GM23338 (cell line): ENCODE results near the gene TOR2A. TPM values are rescaled to one million over a fixed set of nuclear protein-coding genes. Genes with fewer than 3 reads are reported as not detected.

Source experiments
- ATAC-seq: fragments of 200-7000 bp; cut with Tn5 transposase; 3 replicates; pipeline ENCODE4 v1.9.1; 2020
- DNase-seq: peaks from one replicate; pipeline ENCODE4 v3.0.0-alpha.2; 2015; ENCODE audit warnings: low spot score
- H2AFZ ChIP-seq: fragments of 200-600 bp; sonication (generic); 2 replicates; pipeline ENCODE4 v1.8.0; 2016; ENCODE audit warnings: antibody characterized with exemption, mild to moderate bottlenecking, moderate library complexity
- H3F3A ChIP-seq: fragments of 200-600 bp; sonication (generic); replicated peaks from 2 replicates; pipeline ENCODE4 v1.8.0; 2017; ENCODE audit warnings: antibody characterized with exemption, mixed run types, low read depth
- H3K27ac ChIP-seq: fragments of 200-600 bp; sonication (generic); 2 replicates; pipeline ENCODE4 v1.6.1; 2016; ENCODE audit warnings: low read depth
- H3K27me3 ChIP-seq: fragments of 200-600 bp; sonication (generic); 2 replicates; pipeline ENCODE4 v1.8.0; 2016; ENCODE audit warnings: mild to moderate bottlenecking, mixed run types, moderate library complexity; ENCODE audit not compliant: insufficient read depth
- H3K36me3 ChIP-seq: fragments of 200-600 bp; sonication (generic); 2 replicates; pipeline ENCODE4 v1.8.0; 2016; ENCODE audit warnings: mild to moderate bottlenecking; ENCODE audit not compliant: insufficient read depth
- H3K4me1 ChIP-seq: fragments of 200-600 bp; sonication (generic); 2 replicates; pipeline ENCODE4 v1.8.0; 2016; ENCODE audit warnings: mild to moderate bottlenecking, moderate library complexity; ENCODE audit not compliant: insufficient read depth
- H3K4me2 ChIP-seq: fragments of 200-600 bp; sonication (generic); 2 replicates; pipeline ENCODE4 v1.7.1; 2017; ENCODE audit warnings: mixed run types
- H3K4me3 ChIP-seq: fragments of 200-600 bp; sonication (generic); 2 replicates; pipeline ENCODE4 v1.6.1; 2016; ENCODE audit warnings: mixed run types
- H3K79me2 ChIP-seq: fragments of 200-600 bp; sonication (generic); replicated peaks from 2 replicates; pipeline ENCODE4 v1.8.0; 2017; ENCODE audit warnings: mild to moderate bottlenecking; ENCODE audit not compliant: insufficient read depth
- H3K9me2 ChIP-seq: fragments of 200-600 bp; sonication (generic); 2 replicates; pipeline ENCODE4 v1.8.0; 2017; ENCODE audit not compliant: insufficient read depth
- H4K20me1 ChIP-seq: fragments of 200-600 bp; sonication (generic); replicated peaks from 2 replicates; pipeline ENCODE4 v1.8.0; 2017; ENCODE audit warnings: mild to moderate bottlenecking; ENCODE audit not compliant: insufficient read depth
- H3K27ac Mint-ChIP-seq: 2 replicates; pipeline ENCODE4 v1.8.0; 2020; ENCODE audit warnings: inconsistent platforms, mild to moderate bottlenecking, moderate library complexity, mixed read lengths
- H3K27me3 Mint-ChIP-seq: 3 replicates; pipeline ENCODE4 v1.8.0; 2022; ENCODE audit warnings: low read depth, mild to moderate bottlenecking, moderate library complexity, mixed read lengths, inconsistent platforms; ENCODE audit not compliant: insufficient read depth, poor library complexity
- H3K36me3 Mint-ChIP-seq: 3 replicates; pipeline ENCODE4 v1.8.0; 2021; ENCODE audit warnings: low read depth, mild to moderate bottlenecking, inconsistent platforms, moderate library complexity, mixed read lengths
- H3K4me1 Mint-ChIP-seq: 3 replicates; pipeline ENCODE4 v1.8.0; 2020; ENCODE audit warnings: mild to moderate bottlenecking, inconsistent platforms, mixed read lengths
- H3K4me3 Mint-ChIP-seq: 3 replicates; pipeline ENCODE4 v1.8.0; 2021; ENCODE audit warnings: moderate library complexity, mild to moderate bottlenecking, inconsistent platforms, mixed read lengths
- H3K9me3 Mint-ChIP-seq: 3 replicates; pipeline ENCODE4 v1.8.0; 2020; ENCODE audit warnings: moderate library complexity, mild to moderate bottlenecking, inconsistent platforms, mixed read lengths
- CREB1 ChIP-seq: fragments of 250-450 bp; sonication (Bioruptor Pico); IDR thresholded peaks from 2 replicates; pipeline ENCODE4 v1.5.0; 2020; ENCODE audit warnings: low read depth, mild to moderate bottlenecking, moderate library complexity
- POLR2AphosphoS5 ChIP-seq: IDR thresholded peaks from 2 replicates; pipeline ENCODE4 v1.6.1; 2016; ENCODE audit warnings: antibody characterized with exemption, low read depth
- long read RNA-seq: library from polyadenylated mRNA; unstranded; transcript quantifications from one replicate; pipeline ENCODE4 v2.0.0, GENCODE V29; 2020; ENCODE audit not compliant: unreplicated experiment
- polyA plus RNA-seq: library from polyadenylated mRNA; unstranded; fragments of >200 nt; fragmentation: Nextera tagmentation; extraction: Ambion mirVana; gene quantifications from 2 replicates; pipeline ENCODE4 v1.2.1, GENCODE V29; 2016
- total RNA-seq: library from RNA; depleted of rRNA; stranded (reverse); fragments of >200 nt; shearing (Covaris generic); gene quantifications from 2 replicates; pipeline ENCODE4 v1.2.3, GENCODE V29; 2014; rRNA removed
- TF ChIP-seq, protein P1 (sequence below): IDR thresholded peaks from 2 replicates; pipeline ENCODE4 v1.6.1; 2016; ENCODE audit warnings: antibody characterized with exemption
- TF ChIP-seq, protein P2 (sequence below), 2 experiments: fragments of 200-600 bp in 1 of 2; sonication (generic) in 1 of 2; conservative IDR thresholded peaks; 2 replicates each; pipeline versions ENCODE4 v1.5.1 to v1.6.1; 2016 to 2017; ENCODE audit warnings: antibody characterized with exemption in 2 of 2, low read depth in 2 of 2, mild to moderate bottlenecking in 2 of 2, moderate library complexity in 1 of 2
- TF ChIP-seq, protein P3 (sequence below): IDR thresholded peaks from one replicate; pipeline ENCODE4 v1.6.1; 2018; ENCODE audit warnings: antibody characterized with exemption; ENCODE audit not compliant: unreplicated experiment

The TOR2A gene
- total RNA-seq (21.1 and 23.5 TPM in 2 replicates), polyA plus RNA-seq (14.4 TPM in 2 replicates)
- long read RNA-seq, transcript TOR2A-209 (4 exons, 933 nt): major isoform, 7 of 21 reads
- long read RNA-seq, transcript TOR2A-203 (5 exons, 1,523 nt): minor isoform, 6 of 21 reads
- long read RNA-seq, partial matches to known transcripts: 1 of 21 reads
- long read RNA-seq, other reads (novel, unspliced or antisense): 1 of 21 reads

DNA sequence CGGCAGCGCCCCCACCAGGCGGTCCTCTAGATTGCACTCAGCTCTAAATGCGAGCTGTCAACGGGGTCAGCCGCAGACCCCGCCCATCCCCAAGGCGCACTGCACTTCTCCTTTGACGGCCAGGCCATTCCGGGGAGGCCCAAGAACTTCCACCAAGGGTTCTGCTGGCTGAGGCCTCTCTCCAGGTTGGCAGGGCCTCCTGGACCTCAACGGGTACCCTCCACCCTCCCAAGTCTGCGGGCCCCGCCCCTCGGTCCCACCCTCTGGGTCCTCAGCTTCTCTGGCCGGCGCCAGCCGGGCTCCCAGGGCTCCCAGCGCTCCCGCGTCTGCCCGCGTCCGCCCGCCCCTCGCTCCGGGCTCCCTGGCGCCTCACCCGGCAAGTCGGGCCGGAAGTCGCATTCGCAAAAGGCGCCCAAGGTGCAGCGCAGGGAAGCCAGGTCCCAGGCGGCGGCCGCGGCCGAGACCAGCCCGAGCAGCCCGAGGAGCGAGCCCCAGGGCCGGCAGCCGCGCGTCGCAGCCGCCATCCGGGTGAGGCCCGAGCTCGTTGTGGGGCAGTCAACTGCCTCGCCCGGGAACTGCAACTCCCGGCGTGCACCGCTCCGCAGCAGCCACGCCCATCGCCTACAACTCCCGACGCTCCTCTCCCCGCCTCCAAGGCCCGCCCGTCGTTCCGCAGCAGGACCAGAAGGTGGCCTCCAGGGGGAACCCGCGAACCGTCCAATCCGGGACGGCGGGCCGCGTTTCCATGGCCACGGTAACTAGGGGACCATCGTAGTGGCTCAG is at the start of gene TOR2A:
TOR2A (minus strand) TSS at position 548 of the 783 bp plus-strand sequence; CDS start at position 524, 24 bp downstream.
- TF ChIP-seq, protein P1, sequence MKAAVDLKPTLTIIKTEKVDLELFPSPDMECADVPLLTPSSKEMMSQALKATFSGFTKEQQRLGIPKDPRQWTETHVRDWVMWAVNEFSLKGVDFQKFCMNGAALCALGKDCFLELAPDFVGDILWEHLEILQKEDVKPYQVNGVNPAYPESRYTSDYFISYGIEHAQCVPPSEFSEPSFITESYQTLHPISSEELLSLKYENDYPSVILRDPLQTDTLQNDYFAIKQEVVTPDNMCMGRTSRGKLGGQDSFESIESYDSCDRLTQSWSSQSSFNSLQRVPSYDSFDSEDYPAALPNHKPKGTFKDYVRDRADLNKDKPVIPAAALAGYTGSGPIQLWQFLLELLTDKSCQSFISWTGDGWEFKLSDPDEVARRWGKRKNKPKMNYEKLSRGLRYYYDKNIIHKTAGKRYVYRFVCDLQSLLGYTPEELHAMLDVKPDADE: peak; percentile 96
- TF ChIP-seq CREB1 (CRISPR knock-in tag) (peak; percentile 76), POLR2AphosphoS5 (peak; percentile 58; the same call in 1 of the 2 replicates)
- TF ChIP-seq, protein P2, sequence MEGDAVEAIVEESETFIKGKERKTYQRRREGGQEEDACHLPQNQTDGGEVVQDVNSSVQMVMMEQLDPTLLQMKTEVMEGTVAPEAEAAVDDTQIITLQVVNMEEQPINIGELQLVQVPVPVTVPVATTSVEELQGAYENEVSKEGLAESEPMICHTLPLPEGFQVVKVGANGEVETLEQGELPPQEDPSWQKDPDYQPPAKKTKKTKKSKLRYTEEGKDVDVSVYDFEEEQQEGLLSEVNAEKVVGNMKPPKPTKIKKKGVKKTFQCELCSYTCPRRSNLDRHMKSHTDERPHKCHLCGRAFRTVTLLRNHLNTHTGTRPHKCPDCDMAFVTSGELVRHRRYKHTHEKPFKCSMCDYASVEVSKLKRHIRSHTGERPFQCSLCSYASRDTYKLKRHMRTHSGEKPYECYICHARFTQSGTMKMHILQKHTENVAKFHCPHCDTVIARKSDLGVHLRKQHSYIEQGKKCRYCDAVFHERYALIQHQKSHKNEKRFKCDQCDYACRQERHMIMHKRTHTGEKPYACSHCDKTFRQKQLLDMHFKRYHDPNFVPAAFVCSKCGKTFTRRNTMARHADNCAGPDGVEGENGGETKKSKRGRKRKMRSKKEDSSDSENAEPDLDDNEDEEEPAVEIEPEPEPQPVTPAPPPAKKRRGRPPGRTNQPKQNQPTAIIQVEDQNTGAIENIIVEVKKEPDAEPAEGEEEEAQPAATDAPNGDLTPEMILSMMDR (conservative IDR thresholded peaks at IDR 0.05; ENCODE audit: low read depth in 2 of 2): peak; percentile 86 to 99
- TF ChIP-seq, protein P3, sequence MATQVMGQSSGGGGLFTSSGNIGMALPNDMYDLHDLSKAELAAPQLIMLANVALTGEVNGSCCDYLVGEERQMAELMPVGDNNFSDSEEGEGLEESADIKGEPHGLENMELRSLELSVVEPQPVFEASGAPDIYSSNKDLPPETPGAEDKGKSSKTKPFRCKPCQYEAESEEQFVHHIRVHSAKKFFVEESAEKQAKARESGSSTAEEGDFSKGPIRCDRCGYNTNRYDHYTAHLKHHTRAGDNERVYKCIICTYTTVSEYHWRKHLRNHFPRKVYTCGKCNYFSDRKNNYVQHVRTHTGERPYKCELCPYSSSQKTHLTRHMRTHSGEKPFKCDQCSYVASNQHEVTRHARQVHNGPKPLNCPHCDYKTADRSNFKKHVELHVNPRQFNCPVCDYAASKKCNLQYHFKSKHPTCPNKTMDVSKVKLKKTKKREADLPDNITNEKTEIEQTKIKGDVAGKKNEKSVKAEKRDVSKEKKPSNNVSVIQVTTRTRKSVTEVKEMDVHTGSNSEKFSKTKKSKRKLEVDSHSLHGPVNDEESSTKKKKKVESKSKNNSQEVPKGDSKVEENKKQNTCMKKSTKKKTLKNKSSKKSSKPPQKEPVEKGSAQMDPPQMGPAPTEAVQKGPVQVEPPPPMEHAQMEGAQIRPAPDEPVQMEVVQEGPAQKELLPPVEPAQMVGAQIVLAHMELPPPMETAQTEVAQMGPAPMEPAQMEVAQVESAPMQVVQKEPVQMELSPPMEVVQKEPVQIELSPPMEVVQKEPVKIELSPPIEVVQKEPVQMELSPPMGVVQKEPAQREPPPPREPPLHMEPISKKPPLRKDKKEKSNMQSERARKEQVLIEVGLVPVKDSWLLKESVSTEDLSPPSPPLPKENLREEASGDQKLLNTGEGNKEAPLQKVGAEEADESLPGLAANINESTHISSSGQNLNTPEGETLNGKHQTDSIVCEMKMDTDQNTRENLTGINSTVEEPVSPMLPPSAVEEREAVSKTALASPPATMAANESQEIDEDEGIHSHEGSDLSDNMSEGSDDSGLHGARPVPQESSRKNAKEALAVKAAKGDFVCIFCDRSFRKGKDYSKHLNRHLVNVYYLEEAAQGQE: no peak
- H2AFZ ChIP-seq: peak within 1 kb of the TSS; percentile 95
- no peak within 1 kb of the TSS for H3K27ac ChIP-seq

More for the DNA sequence above, at the start of gene TOR2A:
- no peak within 1 kb of the TSS for H3K27ac Mint-ChIP-seq
- no peaks in the 10 kb centered on the region for H3F3A ChIP-seq
- no peaks in the 10 kb centered on the region for H3K36me3 ChIP-seq
- peak within 1 kb of the TSS; percentile 81 for H3K4me3 Mint-ChIP-seq
- H3K36me3 Mint-ChIP-seq: no peaks in the 10 kb centered on the region
- H3K27me3 ChIP-seq: no peaks in the 10 kb centered on the region
- no peaks in the 10 kb centered on the region for H3K79me2 ChIP-seq
- peak within 1 kb of the TSS; percentile 91 for H3K4me2 ChIP-seq
- no peaks in the 10 kb centered on the region for H4K20me1 ChIP-seq
- peaks cover 11% of the 10 kb centered on the region for H3K4me1 Mint-ChIP-seq
- H3K9me2 ChIP-seq: no peaks in the 10 kb centered on the region
- H3K4me3 ChIP-seq: peak within 1 kb of the TSS; percentile 91
- no peaks in the 10 kb centered on the region; the same call in 2 of the 3 replicates for H3K9me3 Mint-ChIP-seq
- H3K4me1 ChIP-seq: peaks cover 9% of the 10 kb centered on the region; the same call in 1 of the 2 replicates
- DNase-seq (peak; percentile 99), ATAC-seq (peak; percentile 89)
- H3K27me3 Mint-ChIP-seq: peaks cover 15% of the 10 kb centered on the region
